ENCODE data around the gene CKM. TPM values are rescaled to one million over a fixed set of nuclear protein-coding genes. Genes with fewer than 3 reads are reported as not detected.

CKM gene
- total and polyA plus RNA-seq, 8 donors, result 4.1 to 58.5 (median 10.9) TPM; not detected in 2

GRCh38 chr19:45368127-45368526, 45.5 kb upstream of the CKM start:
- no peak overlapping the region for H3K4me3 ChIP-seq
- no peaks in the 10 kb centered on the region for H3K27me3 ChIP-seq
- peaks cover 0 to 32% (median 27%) of the 10 kb centered on the region in 4 donors for H3K36me3 ChIP-seq
- H3K9me3 ChIP-seq, result no peaks in the 10 kb centered on the region
- no peak for DNase-seq
- intact Hi-C loops (cut with DNase I; ENCODE audit: low total_unique reads), result no loop called here
- H3K4me1 ChIP-seq, result peaks cover 6 to 23% (median 17%) of the 10 kb centered on the region in 4 donors
- H3K27ac ChIP-seq, result no peak overlapping the region
- TF ChIP-seq EP300 (IDR thresholded peaks at IDR 0.05), result no peak
- no peak for TF ChIP-seq CTCF (IDR thresholded peaks at IDR 0.05)
- no peak for TF ChIP-seq POLR2AphosphoS5 (IDR thresholded peaks at IDR 0.05)
- no peak for TF ChIP-seq POLR2A (IDR thresholded peaks at IDR 0.05)
- 92 to 96% (median 95%) methylated on average over 4 of the region's 4 CpGs for WGBS, 5 donors

- TF ChIP-seq POLR2A (IDR thresholded peaks at IDR 0.05), result no peak
- no peak for TF ChIP-seq EP300 (IDR thresholded peaks at IDR 0.05)
- TF ChIP-seq CTCF (IDR thresholded peaks at IDR 0.05), result no peak
- TF ChIP-seq POLR2AphosphoS5 (IDR thresholded peaks at IDR 0.05), result no peak
- 87 to 94% (median 89%) methylated on average over 8 to 12 of the region's 12 CpGs for WGBS, 5 donors
These were observed 42.0 kb upstream of the CKM start for GRCh38 chr19:45364696-45365095.

GRCh38 chr19:45363861-45364459, 41.3 kb upstream of the CKM start:
- intact Hi-C loops (cut with DNase I; ENCODE audit: low total_unique reads), result no loop called here
- Histone ChIP-seq H3K4me1 (peaks cover 0 to 4% (median under 1%) of the 10 kb centered on the region in 4 donors), H3K9me3 (no peaks in the 10 kb centered on the region), H3K27me3 (no peaks in the 10 kb centered on the region), H3K27ac (no peak overlapping the region), H3K4me3 (no peak overlapping the region), H3K36me3 (peaks cover 2 to 72% (median 60%) of the 10 kb centered on the region in 4 donors)
- 91 to 97% (median 93%) methylated on average over 30 to 44 of the region's 44 CpGs for WGBS, 5 donors
- TF ChIP-seq POLR2AphosphoS5 (IDR thresholded peaks at IDR 0.05) (no peak), CTCF (IDR thresholded peaks at IDR 0.05) (no peak), EP300 (IDR thresholded peaks at IDR 0.05) (no peak), POLR2A (IDR thresholded peaks at IDR 0.05) (no peak)
- no peak for DNase-seq

More at GRCh38 chr19:45364696-45365095, 42.0 kb upstream of the CKM start:
- Histone ChIP-seq H3K27ac (no peak overlapping the region), H3K4me1 (peaks cover 3 to 11% (median 6%) of the 10 kb centered on the region in 4 donors), H3K36me3 (peaks cover 2 to 65% (median 53%) of the 10 kb centered on the region in 4 donors), H3K4me3 (no peak overlapping the region), H3K9me3 (no peaks in the 10 kb centered on the region), H3K27me3 (no peaks in the 10 kb centered on the region)
- no peak for DNase-seq
- intact Hi-C loops (cut with DNase I; ENCODE audit: low total_unique reads), result no loop called here

- no peak for DNase-seq
- 90 to 97% (median 93%) methylated on average over 13 to 16 of the region's 16 CpGs for WGBS, 5 donors
- H3K27me3 ChIP-seq, result no peaks in the 10 kb centered on the region
- H3K36me3 ChIP-seq, result peaks cover 2 to 86% (median 69%) of the 10 kb centered on the region in 4 donors
- no peaks in the 10 kb centered on the region for H3K9me3 ChIP-seq
- H3K4me3 ChIP-seq, result no peak overlapping the region
- H3K27ac ChIP-seq, result no peak overlapping the region
- intact Hi-C loops (cut with DNase I; ENCODE audit: low total_unique reads), result no loop called here
- H3K4me1 ChIP-seq, result no peaks in the 10 kb centered on the region
- TF ChIP-seq POLR2A (IDR thresholded peaks at IDR 0.05) (no peak), EP300 (IDR thresholded peaks at IDR 0.05) (no peak), CTCF (IDR thresholded peaks at IDR 0.05) (no peak), POLR2AphosphoS5 (IDR thresholded peaks at IDR 0.05) (no peak)
These were observed 39.6 kb upstream of the CKM start for GRCh38 chr19:45362291-45362690.
